Measurements from ENCODE around the gene GBP6. TPM values are rescaled to one million over a fixed set of nuclear protein-coding genes. Genes with fewer than 3 reads are reported as not detected.
"Not testable (repeated sequence)": the region's sequence is repeated elsewhere in the genome, so short reads cannot be mapped to it uniquely, and the experiment has no call there.

Gene GBP6
- total RNA-seq, 1 donor from 2014 or later: 0.34 TPM

GRCh38 chr1:89367221-89367620 is 3.4 kb downstream of the GBP6 start:
- intact Hi-C loops (cut with micrococcal nuclease): no loop called here

- intact Hi-C loops (cut with micrococcal nuclease): no loop called here
Measured at GRCh38 chr1:89369331-89369730, 5.5 kb downstream of the GBP6 start.

DNA sequence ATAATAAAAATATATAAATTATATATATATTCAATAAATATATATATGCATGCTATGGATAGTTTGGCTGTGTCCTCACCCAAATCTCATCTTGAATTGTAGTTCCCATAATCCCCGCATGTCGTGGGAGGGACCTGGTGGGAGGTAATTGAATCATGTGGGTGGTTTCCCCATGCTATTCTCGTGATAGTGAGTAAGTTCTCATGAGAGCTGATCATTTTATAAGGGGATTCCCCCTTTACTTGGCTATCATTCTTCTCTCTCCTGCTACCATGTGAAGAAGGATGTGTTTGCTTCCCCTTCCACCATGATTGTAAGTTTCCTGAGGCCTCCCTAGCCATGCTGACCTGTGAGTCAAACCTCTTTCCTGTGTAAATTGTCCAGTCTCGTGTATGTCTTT is 10.0 kb downstream of the GBP6 start:
- intact Hi-C loops (cut with micrococcal nuclease): not testable (repeated sequence)

DNA sequence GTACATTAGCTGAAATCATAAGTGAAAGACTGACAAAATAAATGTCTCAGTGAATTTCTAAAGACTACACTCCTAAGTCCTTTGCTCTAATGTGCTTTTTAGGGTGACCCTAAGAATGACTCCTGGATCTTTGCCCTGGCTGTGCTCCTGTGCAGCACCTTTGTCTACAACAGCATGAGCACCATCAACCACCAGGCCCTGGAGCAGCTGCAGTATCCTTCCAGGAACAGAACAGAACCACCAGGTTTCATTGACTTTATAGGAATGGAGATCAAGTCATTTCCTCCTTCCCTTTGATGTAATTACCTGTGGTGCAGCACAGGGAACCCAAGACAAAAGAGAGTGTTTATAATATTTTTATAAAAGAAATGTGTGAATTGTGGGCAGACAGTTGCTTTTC is 14.1 kb downstream of the GBP6 start:
- intact Hi-C loops (cut with micrococcal nuclease): no loop called here

DNA sequence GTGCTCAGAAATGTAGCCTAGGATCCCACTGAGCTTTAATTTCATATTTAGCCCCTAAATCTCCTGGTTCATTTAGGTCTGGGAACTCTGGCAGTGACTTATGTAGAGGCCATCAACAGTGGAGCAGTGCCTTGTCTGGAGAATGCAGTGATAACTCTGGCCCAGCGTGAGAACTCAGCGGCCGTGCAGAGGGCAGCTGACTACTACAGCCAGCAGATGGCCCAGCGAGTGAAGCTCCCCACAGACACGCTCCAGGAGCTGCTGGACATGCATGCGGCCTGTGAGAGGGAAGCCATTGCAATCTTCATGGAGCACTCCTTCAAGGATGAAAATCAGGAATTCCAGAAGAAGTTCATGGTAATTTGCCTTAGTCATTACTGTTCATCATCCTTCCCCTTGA is 17.8 kb downstream of the GBP6 start:
- intact Hi-C loops (cut with micrococcal nuclease): no loop called here

DNA sequence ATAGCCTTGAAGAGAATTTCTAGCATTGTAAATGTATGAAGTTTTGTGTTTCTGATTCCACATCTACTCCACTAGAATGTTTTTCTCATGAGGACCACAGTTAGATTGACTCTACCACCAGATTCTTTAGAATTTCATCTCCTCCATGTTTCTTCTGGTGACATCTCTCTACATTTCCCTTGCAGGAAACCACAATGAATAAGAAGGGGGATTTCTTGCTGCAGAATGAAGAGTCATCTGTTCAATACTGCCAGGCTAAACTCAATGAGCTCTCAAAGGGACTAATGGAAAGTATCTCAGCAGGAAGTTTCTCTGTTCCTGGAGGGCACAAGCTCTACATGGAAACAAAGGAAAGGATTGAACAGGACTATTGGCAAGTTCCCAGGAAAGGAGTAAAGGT is 18.6 kb downstream of the GBP6 start:
- intact Hi-C loops (cut with micrococcal nuclease): no loop called here

- intact Hi-C loops (cut with micrococcal nuclease): no loop called here
Measured at GRCh38 chr1:89383185-89383584, 19.3 kb downstream of the GBP6 start.

- intact Hi-C loops (cut with micrococcal nuclease): no loop called here
Measured at GRCh38 chr1:89390707-89391106, 26.8 kb downstream of the GBP6 start.

GRCh38 chr1:89391686-89392085 is 27.8 kb downstream of the GBP6 start:
- intact Hi-C loops (cut with micrococcal nuclease): no loop called here

DNA sequence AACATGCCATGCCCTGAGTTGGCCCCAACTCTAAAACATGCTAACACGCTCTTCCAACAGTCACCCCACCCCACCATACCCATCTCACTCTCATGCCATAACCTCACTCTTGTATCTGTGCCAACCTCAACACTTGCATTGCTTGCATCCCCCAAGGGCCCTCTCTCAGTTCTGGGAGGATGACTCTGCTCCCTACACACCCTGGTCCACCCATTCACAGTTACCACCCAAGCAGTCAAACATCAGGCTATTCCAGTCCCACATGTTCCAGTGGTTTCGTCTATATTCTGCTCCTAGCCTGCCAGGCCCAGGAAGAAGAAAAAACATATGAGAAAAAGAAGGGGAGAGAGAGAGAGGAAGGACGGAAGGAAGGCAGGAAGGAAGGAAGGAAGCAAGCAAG is 31.0 kb downstream of the GBP6 start:
- intact Hi-C loops (cut with micrococcal nuclease): no loop called here

DNA sequence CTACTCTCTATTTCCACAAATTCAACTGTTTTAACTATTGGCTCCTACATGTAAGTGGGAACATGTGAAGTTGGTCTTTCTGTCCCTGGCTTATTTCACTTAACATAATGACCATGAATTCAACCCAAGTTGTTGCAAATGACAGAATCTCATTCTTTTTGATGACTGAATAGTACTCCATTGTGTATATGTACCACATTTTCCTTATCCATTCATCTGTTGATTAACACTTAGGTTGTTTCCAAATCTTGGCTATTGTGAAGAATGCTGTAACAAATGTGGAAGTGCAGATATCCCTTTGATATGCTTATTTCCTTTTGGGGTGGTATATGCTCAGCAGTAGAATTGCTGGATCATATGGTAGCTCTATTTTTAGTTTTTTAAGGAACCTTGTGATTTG is 33.0 kb downstream of the GBP6 start:
- intact Hi-C loops (cut with micrococcal nuclease): no loop called here

- intact Hi-C loops (cut with micrococcal nuclease): no loop called here
Measured at GRCh38 chr1:89405275-89405929, 41.5 kb downstream of the GBP6 start.

DNA sequence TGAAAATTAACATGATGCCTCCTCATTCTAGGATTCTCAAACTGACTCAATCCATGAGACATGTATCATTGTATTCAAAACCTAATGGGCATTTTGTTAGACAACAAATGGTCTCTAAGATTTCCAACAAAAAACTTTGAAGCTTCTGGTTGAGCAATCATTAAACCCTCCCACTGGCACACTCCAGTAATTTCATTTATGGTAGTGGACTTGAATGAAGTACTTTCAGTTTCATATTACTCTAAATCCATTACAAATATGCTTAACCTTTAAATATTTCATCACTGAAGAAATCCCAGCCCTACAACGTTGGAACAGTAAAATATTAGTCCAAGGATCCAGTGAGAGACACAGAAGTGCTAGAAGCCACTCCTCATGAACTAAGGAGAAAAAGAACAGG is 43.5 kb downstream of the GBP6 start:
- intact Hi-C loops (cut with micrococcal nuclease): no loop called here

DNA sequence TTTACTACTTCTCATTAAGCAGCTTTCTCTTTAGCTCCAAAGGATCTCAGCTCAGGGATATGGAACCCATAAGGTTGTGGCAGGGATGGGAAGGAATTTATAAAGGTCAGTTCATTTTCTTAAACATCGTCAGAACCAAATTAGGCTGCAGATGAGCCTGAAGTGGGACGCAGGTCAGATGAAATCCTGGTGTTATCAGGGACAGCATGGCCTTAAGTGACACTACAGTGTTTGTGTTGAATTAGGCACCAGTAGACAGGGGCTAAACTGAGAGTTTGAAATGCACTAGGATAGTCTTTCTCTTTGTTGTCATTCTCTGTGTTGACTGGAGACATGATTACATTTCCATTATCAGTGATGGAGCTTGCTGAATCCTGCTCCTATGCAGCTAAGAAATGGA is 43.9 kb downstream of the GBP6 start:
- intact Hi-C loops (cut with micrococcal nuclease): not testable (repeated sequence)

- intact Hi-C loops (cut with micrococcal nuclease): no loop called here
Measured at GRCh38 chr1:89425056-89425455, 61.2 kb downstream of the GBP6 start.

DNA sequence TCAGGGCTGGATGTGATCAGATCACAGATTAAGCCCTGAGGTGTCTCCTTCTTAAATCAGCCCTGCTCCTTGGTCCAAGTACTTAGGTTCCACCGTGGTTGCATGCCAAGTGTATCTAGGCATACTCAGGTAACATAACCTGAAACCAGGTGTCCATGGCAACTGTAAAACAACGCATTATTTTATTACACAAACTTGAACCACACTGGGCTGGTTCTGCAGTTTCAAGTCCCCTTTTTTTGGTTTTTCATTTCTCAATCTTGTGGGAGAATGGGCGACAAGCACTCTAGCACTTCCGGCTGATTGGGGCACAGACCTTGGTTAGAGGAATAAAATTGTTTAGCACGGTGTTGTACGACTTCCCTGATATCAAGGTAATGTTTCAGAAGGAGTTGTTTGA is 65.2 kb downstream of the GBP6 start:
- intact Hi-C loops (cut with micrococcal nuclease): no loop called here

- intact Hi-C loops (cut with micrococcal nuclease): not testable (repeated sequence)
Measured at GRCh38 chr1:89429681-89430080, 65.8 kb downstream of the GBP6 start.

DNA sequence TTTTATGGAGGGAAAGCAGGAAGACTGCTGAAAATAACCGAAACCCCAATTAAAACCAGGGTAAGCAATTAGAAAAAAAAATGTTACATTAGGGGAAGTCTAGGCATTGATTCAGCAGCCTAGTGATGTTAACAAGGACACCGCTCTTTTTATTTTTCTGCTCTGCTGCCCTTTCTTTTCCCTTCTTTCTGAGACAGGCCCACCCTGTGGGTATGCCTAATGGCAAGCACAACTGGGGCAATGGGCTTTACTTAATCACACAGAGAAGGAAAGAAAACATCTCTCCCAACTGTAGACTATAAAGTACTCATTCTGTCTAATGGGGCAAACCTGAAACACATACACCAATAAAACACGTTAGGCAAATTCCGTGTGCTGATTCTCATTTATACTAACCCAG is 69.6 kb downstream of the GBP6 start:
- intact Hi-C loops (cut with micrococcal nuclease): no loop called here

- intact Hi-C loops (cut with micrococcal nuclease): not testable (repeated sequence)
Measured at GRCh38 chr1:89434058-89434780, 70.4 kb downstream of the GBP6 start.

Measured in T-helper 2 cell treated with Interferon-gamma antibody and Interleukin-4, amounts not matched to agents 100 ng/mL and 5 ng/mL, for 36 hours (primary cell).